HEK293 (cell line): Measurements from ENCODE around the gene DCDC2B.
A peak's percentile ranks its signal among the peaks of the same experiment; 100 is the strongest.

Experiments
- EGR2 ChIP-seq: fragments of 450-650 bp; formaldehyde crosslinking; IDR thresholded peaks from 2 replicates; pipeline ENCODE4 v1.5.1; 2016; ENCODE audit warnings: low read depth, missing biosample characterization, missing genetic modification characterization
- HOXC10 ChIP-seq: sonication (generic); formaldehyde crosslinking; IDR thresholded peaks from 2 replicates; pipeline ENCODE4 v1.8.1; 2023; ENCODE audit warnings: mild to moderate bottlenecking, missing genetic modification reagents
- KLF7 ChIP-seq: fragments of 450-650 bp; formaldehyde crosslinking; IDR thresholded peaks from 2 replicates; pipeline ENCODE4 v1.5.1; 2016; ENCODE audit warnings: missing biosample characterization, missing genetic modification characterization, borderline replicate concordance
- KLF9 ChIP-seq: fragments of 450-650 bp; formaldehyde crosslinking; IDR thresholded peaks from 2 replicates; pipeline ENCODE4 v1.5.1; 2016; ENCODE audit warnings: missing biosample characterization, missing genetic modification characterization, low read depth
- REPIN1 ChIP-seq: fragments of 450-650 bp; formaldehyde crosslinking; IDR thresholded peaks from 2 replicates; pipeline ENCODE4 v1.5.1; 2017; ENCODE audit warnings: missing biosample characterization, missing genetic modification characterization, low read depth
- REST ChIP-seq: fragments of 450-650 bp; formaldehyde crosslinking; IDR thresholded peaks from 2 replicates; pipeline ENCODE4 v1.5.1; 2016; ENCODE audit warnings: missing biosample characterization, missing genetic modification characterization
- TRIM28 ChIP-seq: IDR thresholded peaks from 2 replicates; pipeline ENCODE4 v1.6.1; 2011; ENCODE audit warnings: low read length, control low read depth, borderline replicate concordance
- ZBTB48 ChIP-seq: fragments of 450-650 bp; formaldehyde crosslinking; IDR thresholded peaks from 2 replicates; pipeline ENCODE4 v1.5.1; 2016; ENCODE audit warnings: missing biosample characterization, missing genetic modification characterization
- ZNF112 ChIP-seq: fragments of 450-650 bp; formaldehyde crosslinking; IDR thresholded peaks from 2 replicates; pipeline ENCODE4 v1.5.0; 2017; ENCODE audit warnings: missing biosample characterization, missing genetic modification characterization
- ZNF114 ChIP-seq: fragments of 450-650 bp; formaldehyde crosslinking; IDR thresholded peaks from 2 replicates; pipeline ENCODE4 v1.5.0; 2017; ENCODE audit warnings: missing biosample characterization, missing genetic modification characterization
- ZNF132 ChIP-seq: fragments of 450-650 bp; formaldehyde crosslinking; IDR thresholded peaks from 2 replicates; pipeline ENCODE4 v1.5.1; 2017; ENCODE audit warnings: missing biosample characterization, missing genetic modification characterization, borderline replicate concordance
- ZNF19 ChIP-seq: fragments of 450-650 bp; formaldehyde crosslinking; IDR thresholded peaks from 2 replicates; pipeline ENCODE4; 2016; ENCODE audit warnings: missing biosample characterization, missing genetic modification characterization, low read depth
- ZNF202 ChIP-seq: fragments of 450-650 bp; formaldehyde crosslinking; IDR thresholded peaks from 2 replicates; pipeline ENCODE4 v1.5.1; 2016; ENCODE audit warnings: missing biosample characterization, missing genetic modification characterization, borderline replicate concordance
- ZNF214 ChIP-seq: fragments of 450-650 bp; formaldehyde crosslinking; IDR thresholded peaks from 2 replicates; pipeline ENCODE4 v1.5.1; 2017; ENCODE audit warnings: missing biosample characterization, mild to moderate bottlenecking, missing genetic modification characterization, borderline replicate concordance
- ZNF23 ChIP-seq: fragments of 450-650 bp; formaldehyde crosslinking; IDR thresholded peaks from 2 replicates; pipeline ENCODE4 v1.5.1; 2016; ENCODE audit warnings: missing biosample characterization, missing genetic modification characterization, borderline replicate concordance
- ZNF292 ChIP-seq: fragments of 450-650 bp; formaldehyde crosslinking; IDR thresholded peaks from 2 replicates; pipeline ENCODE4 v1.5.1; 2016; ENCODE audit warnings: low read depth, missing biosample characterization, missing genetic modification characterization, borderline replicate concordance
- ZNF311 ChIP-seq: fragments of 450-650 bp; formaldehyde crosslinking; IDR thresholded peaks from 2 replicates; pipeline ENCODE4 v1.5.1; 2017; ENCODE audit warnings: missing biosample characterization, missing genetic modification characterization, borderline replicate concordance
- ZNF341 ChIP-seq: fragments of 450-650 bp; formaldehyde crosslinking; IDR thresholded peaks from 2 replicates; pipeline ENCODE4; 2016; ENCODE audit warnings: low read depth, missing biosample characterization, missing genetic modification characterization
- ZNF366 ChIP-seq: fragments of 450-650 bp; formaldehyde crosslinking; conservative IDR thresholded peaks from 2 replicates; pipeline ENCODE4 v1.5.1; 2016; ENCODE audit warnings: missing biosample characterization, missing genetic modification characterization
- ZNF404 ChIP-seq: fragments of 450-650 bp; formaldehyde crosslinking; IDR thresholded peaks from 2 replicates; pipeline ENCODE4 v1.5.1; 2017; ENCODE audit warnings: missing biosample characterization, missing genetic modification characterization
- ZNF433 ChIP-seq: fragments of 450-650 bp; formaldehyde crosslinking; IDR thresholded peaks from 2 replicates; pipeline ENCODE4 v1.5.1; 2016; ENCODE audit warnings: missing biosample characterization, missing genetic modification characterization, low read depth
- ZNF449 ChIP-seq: fragments of 450-650 bp; formaldehyde crosslinking; IDR thresholded peaks from 2 replicates; pipeline ENCODE4 v1.5.1; 2017; ENCODE audit warnings: missing biosample characterization, mild to moderate bottlenecking, missing genetic modification characterization, moderate library complexity
- ZNF530 ChIP-seq: fragments of 450-650 bp; formaldehyde crosslinking; IDR thresholded peaks from 2 replicates; pipeline ENCODE4 v1.5.1; 2016; ENCODE audit warnings: low read depth, missing biosample characterization, missing genetic modification characterization
- ZNF558 ChIP-seq: fragments of 450-650 bp; formaldehyde crosslinking; IDR thresholded peaks from 2 replicates; pipeline ENCODE4 v1.5.1; 2016; ENCODE audit warnings: missing biosample characterization, missing genetic modification characterization
- ZNF585B ChIP-seq: fragments of 450-650 bp; formaldehyde crosslinking; IDR thresholded peaks from 2 replicates; pipeline ENCODE4 v1.5.1; 2016; ENCODE audit warnings: missing biosample characterization, missing genetic modification characterization
- ZNF600 ChIP-seq: fragments of 450-650 bp; formaldehyde crosslinking; IDR thresholded peaks from 2 replicates; pipeline ENCODE4 v1.5.1; 2016; ENCODE audit warnings: missing biosample characterization, missing genetic modification characterization
- ZNF670 ChIP-seq: fragments of 450-650 bp; formaldehyde crosslinking; IDR thresholded peaks from 2 replicates; pipeline ENCODE4 v1.5.1; 2016; ENCODE audit warnings: missing biosample characterization, missing genetic modification characterization, low read depth
- ZNF707 ChIP-seq: fragments of 450-650 bp; formaldehyde crosslinking; IDR thresholded peaks from 2 replicates; pipeline ENCODE4 v1.5.1; 2016; ENCODE audit warnings: missing biosample characterization, missing genetic modification characterization
- ZNF777 ChIP-seq: fragments of 450-650 bp; formaldehyde crosslinking; IDR thresholded peaks from 2 replicates; pipeline ENCODE4 v1.5.1; 2017; ENCODE audit warnings: missing biosample characterization, missing genetic modification characterization, borderline replicate concordance
- ZNF830 ChIP-seq: fragments of 450-650 bp; IDR thresholded peaks from 2 replicates; pipeline ENCODE4 v1.5.0; 2018; ENCODE audit warnings: missing biosample characterization, missing genetic modification characterization, low read depth, mild to moderate bottlenecking, moderate library complexity
- ZSCAN16 ChIP-seq: fragments of 450-650 bp; formaldehyde crosslinking; IDR thresholded peaks from 2 replicates; pipeline ENCODE4 v1.5.1; 2016; ENCODE audit warnings: missing biosample characterization, missing genetic modification characterization
- ZSCAN23 ChIP-seq: fragments of 450-650 bp; formaldehyde crosslinking; IDR thresholded peaks from 2 replicates; pipeline ENCODE4 v1.5.1; 2016; ENCODE audit warnings: missing biosample characterization, missing genetic modification characterization
- ZSCAN30 ChIP-seq: fragments of 450-650 bp; IDR thresholded peaks from 2 replicates; pipeline ENCODE4 v1.5.1; 2018; ENCODE audit warnings: missing biosample characterization, mild to moderate bottlenecking, missing genetic modification characterization, moderate library complexity
- ZSCAN5A ChIP-seq: fragments of 450-650 bp; formaldehyde crosslinking; IDR thresholded peaks from 2 replicates; pipeline ENCODE4 v1.5.1; 2016; ENCODE audit warnings: missing biosample characterization, missing genetic modification characterization

Gene DCDC2B

GRCh38 chr1:32205401-32206370, 3.2 kb upstream of the DCDC2B start, which contains the start of gene IQCC (continued):
- TF ChIP-seq ZNF449 (tag by site-specific recombination) (peak; percentile 40; the same call in 1 of the 2 replicates), ZSCAN16 (tag by site-specific recombination) (no peak), ZNF366 (tag by site-specific recombination) (no peak), ZNF132 (tag by site-specific recombination) (no peak), ZSCAN30 (tag by site-specific recombination) (no peak), KLF9 (tag by site-specific recombination) (0 out of 2 replicates have a peak, but pooled peaks have one; percentile 35), ZSCAN5A (tag by site-specific recombination) (no peak), ZNF114 (tag by site-specific recombination) (no peak), REPIN1 (tag by site-specific recombination) (no peak), ZNF341 (tag by site-specific recombination) (0 out of 2 replicates have a peak, but pooled peaks have one; percentile 13), HOXC10 (CRISPR knock-in tag) (no peak), KLF7 (tag by site-specific recombination) (0 out of 2 replicates have a peak, but pooled peaks have one; percentile 27), ZNF404 (tag by site-specific recombination) (no peak), TRIM28 (no peak), ZNF707 (tag by site-specific recombination) (no peak), ZNF530 (tag by site-specific recombination) (no peak), ZNF292 (tag by site-specific recombination) (no peak), ZSCAN23 (no peak), ZNF670 (tag by site-specific recombination) (no peak), ZNF202 (no peak), REST (no peak), ZNF112 (no peak), EGR2 (tag by site-specific recombination) (peak; percentile 94), ZNF433 (tag by site-specific recombination) (no peak), ZNF777 (tag by site-specific recombination) (peak; percentile 86; the same call in 1 of the 2 replicates), ZNF214 (tag by site-specific recombination) (no peak), ZNF23 (tag by site-specific recombination) (no peak), ZNF311 (tag by site-specific recombination) (no peak), ZNF19 (tag by site-specific recombination) (no peak), ZBTB48 (tag by site-specific recombination) (no peak; the same call in 1 of the 2 replicates), ZNF830 (tag by site-specific recombination) (no peak), ZNF558 (no peak), ZNF585B (tag by site-specific recombination) (no peak), ZNF600 (tag by site-specific recombination) (peak; percentile 78)
